ENCODE data around the gene STXBP2.

Gene STXBP2

DNA sequence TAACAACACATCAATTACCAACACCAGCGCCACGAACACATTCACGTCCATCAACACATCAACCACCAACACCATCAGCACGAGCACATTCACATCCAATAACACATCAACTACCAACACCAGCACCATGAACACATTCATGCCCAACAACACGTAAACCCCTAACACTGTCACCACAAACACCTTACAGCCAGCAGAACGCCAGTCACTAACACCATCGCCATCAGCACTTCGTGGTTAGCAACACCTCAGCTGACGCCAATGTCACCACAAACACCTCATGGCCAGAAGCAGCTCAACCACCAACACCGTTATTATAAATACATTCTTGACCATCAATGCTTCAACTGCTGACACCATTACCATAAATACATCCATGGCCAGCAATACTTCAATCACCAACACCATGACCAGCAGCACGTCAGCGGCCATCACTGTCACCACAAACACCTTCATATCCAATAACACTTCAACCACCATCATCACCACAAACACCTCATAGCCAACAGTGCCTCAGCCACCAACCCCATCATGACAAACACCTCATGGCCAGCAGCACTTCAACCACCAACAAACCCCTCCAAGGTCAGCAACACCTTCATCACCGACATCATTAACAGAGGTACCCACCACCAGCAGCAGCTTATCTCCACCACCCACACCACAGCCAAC lies 55.6 kb downstream of the STXBP2 start:
- no peak for DNase-seq (ENCODE audit: low read depth)
- TF ChIP-seq CTCF (conservative IDR thresholded peaks at IDR 0.05; ENCODE audit: low read depth, low read length): no peak

GRCh38 chr19:7694499-7694898 lies 57.6 kb downstream of the STXBP2 start:
- no peak for DNase-seq (ENCODE audit: low read depth)
- no peak overlapping the region for H3K4me3 ChIP-seq (ENCODE audit: low read length)
- TF ChIP-seq CTCF (conservative IDR thresholded peaks at IDR 0.05; ENCODE audit: low read depth, low read length): no peak

More for the DNA sequence above, 55.6 kb downstream of the STXBP2 start:
- no peak overlapping the region for H3K4me3 ChIP-seq (ENCODE audit: low read length)

All from retinal pigment epithelial cell (primary cell).